ENCODE measurements around the gene MRPL10.

MRPL10 gene

GRCh38 chr17:47857551-47858455, 26.5 kb upstream of the MRPL10 start:
- no peak for DNase-seq

DNA sequence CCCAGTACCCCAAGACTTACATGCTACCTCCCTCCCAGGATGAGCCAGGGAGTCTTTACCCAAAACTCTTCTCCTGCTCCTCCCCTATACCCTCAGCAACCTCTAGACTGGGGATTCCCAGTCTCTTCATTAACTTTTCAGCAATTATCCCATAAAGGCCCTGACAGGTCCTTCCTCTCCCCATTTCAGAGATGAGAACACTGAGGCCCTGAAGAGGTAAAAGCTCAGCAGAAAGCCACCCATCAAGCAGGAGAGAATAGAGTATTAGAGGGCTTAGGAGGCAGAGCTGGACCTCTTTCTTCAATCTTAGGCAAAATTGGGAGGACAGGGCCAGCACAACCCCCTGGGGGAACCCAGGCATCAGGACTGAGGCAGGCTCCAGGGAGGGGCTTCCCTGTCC, 25.5 kb upstream of the MRPL10 start:
- DNase-seq, result no peak

DNA sequence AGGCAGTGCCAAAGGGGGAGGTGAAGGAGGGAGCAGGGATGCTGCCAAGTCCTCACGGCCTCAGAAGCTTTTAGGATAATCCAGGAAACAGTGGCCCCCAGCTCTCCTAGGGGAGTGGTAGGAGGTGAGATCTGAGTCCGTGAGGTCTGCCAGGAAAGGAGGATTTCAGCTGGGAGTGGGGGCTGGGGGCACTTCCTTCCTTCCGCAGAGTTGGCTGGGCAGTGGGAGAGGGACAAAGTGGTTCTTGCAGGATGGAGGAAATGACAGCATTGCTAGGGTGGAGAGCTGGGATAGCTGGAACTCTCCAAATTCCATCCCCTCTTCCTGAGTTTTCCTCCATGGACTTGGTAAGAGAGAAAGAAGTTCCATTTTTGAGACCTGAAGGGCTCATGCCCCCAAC, 24.4 kb upstream of the MRPL10 start:
- no peak for DNase-seq

DNA sequence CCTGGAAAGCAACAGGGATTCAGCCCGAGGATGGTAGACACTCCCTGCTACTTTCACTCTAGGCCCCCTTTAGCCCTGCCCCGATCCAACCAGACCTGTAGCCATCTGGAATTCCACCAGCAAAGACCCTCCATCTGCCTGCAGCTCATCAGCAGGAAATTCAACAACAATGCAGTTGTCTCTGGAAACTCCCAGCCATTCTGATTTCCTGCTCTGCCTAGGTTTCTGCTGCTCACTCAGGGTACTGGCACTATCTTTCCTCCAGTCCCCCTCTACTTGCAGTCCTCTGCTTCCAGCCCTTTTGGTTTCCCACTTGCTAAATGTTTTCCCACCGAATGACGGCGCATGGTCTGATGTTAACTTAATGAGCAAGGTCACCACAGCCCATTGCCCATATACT, 22.3 kb upstream of the MRPL10 start:
- no peak for DNase-seq

DNA sequence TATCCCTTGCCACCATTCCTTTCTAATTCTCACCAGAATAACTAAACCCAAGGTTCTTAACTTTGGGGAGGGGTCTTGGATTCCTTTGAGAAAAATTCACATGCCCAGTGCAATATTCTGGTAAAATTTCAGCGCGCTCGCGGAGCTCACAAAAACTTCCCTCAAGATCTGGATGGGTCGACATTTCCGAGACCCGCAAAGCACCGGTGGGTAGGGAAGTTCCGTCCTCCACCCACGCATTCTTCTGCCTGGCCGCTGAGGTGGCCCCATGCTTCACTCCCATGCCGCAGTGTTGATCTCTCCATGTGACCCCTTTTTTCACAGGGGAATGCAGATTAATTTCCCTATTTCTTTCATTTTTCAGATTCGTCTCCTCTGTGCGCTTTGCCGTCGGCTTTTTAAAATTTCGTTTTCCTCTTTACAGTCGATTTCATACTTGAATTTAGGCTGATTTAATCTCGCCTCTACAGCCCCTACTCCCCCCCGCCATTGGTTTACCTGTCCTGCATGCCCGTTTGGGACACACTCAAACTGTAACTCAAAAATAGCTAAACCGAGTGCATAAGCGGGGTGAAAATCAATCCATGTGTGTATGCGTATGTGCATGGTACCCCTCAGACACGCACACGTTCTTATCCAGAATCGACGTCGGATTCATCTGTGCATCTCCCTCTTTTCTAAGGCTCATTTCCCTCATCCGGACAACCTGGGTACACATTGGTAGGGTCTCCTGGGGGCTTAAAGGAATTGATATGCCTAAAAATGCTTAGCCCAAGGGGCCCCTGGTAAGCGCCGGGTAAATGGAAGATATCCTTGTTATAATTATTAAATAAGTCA, 21.0 kb upstream of the MRPL10 start:
- no peak for DNase-seq

- no peak for DNase-seq
Observed at GRCh38 chr17:47851764-47852112, 20.4 kb upstream of the MRPL10 start.

- peak; percentile 69 for DNase-seq
Observed at GRCh38 chr17:47850692-47851573, 19.6 kb upstream of the MRPL10 start, which contains the start of gene SP6. Gene SP6 (minus strand): TSS chr17:47851163. CDS start chr17:47848429, 2,734 bp downstream.

DNA sequence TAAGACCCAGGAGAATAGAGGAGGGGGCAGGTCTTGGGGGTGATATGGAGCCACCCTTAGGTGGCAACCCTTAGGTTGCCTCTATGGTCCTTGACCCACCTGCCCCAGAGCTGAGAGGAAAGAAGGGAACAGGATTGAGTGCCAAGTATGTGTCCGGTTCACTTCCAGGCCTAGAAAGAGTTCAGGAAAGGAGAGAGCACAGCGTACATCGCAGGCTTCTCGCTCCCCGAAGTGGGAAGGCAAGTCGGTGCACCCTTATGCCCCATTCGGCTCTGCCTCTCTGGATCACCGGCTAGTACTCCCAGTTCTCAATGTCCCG, 19.0 kb upstream of the MRPL10 start:
- no peak for DNase-seq

DNA sequence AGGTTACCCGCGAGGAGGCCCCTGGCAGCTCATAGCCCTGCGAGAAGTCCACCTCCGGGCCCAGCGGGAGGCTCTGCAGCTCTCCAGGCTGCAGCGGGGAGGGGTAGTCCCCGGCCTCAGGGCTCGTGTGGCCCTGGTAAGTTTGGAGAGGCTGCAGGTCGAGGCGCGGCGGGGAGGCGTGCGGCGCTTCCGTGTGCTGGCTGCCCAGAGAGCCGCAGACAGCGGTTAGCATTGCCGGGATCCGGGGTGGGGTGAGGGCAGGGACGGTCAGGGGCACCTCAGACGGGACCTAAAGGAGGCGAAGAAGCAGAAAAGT, 16.8 kb upstream of the MRPL10 start:
- no peak for DNase-seq

GRCh38 chr17:47847341-47848197, 16.2 kb upstream of the MRPL10 start:
- DNase-seq, result peak; percentile 41

- DNase-seq, result no peak
Observed at GRCh38 chr17:47846716-47847340, 15.5 kb upstream of the MRPL10 start.

DNA sequence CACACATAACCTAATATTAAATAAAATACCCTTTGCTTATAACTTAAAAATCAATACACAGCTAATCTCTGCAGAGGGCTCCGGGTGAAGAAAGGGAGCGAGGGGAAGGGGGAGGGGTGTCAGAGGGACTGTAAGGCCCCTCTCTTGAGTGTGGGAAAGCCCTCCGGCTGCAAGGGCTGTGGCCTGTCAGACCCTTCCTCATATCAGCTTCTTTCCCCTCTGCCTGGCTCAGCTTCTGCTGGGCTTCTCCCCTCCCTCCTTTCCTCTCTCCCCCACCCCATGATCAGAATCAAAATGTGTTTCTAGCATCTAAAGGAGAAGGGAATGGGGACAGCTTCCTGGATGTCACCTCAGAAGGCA, 14.4 kb upstream of the MRPL10 start:
- no peak for DNase-seq

DNA sequence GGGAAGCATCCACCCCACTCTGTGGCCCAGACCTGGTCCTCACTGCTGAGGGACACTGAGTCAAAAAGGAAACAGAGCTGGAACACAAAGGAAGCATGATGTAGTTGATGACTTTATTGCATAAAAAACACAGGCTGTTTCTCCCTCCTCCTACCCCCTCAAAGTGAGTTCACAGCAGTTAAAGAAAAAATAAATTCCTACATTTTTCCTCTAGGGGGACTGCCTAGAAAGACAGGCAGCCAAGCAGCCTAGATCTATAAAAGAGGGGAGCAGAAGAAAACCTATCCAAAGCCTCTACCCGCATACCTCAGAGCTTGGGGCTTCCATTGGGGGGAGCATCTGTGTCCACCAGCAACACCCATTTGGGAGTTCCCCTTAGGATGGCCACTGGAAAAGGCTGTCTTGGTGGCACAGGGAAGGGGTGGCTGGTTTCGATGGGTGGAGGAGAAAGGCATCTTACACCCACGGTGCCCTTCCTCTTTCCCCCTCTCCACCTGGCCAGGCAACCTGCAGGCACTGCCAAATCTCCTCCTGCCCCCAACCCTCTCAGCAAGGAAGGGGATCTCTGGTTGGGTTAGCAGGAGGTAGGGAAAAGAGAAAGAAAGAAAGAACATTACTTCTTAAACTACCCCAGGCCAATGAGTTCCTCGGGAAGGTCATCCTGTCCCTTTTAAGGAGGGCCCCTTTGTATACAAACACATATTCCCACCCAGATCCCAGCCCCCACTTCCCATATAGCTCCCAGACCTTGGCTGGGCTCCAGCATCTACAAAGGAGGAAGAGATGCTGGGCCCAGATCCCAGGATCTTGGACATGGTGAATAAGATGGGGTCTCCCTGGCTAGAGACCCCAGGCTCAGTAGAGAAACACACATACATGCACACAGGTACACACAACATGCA, 13.7 kb upstream of the MRPL10 start:
- no peak for DNase-seq

DNA sequence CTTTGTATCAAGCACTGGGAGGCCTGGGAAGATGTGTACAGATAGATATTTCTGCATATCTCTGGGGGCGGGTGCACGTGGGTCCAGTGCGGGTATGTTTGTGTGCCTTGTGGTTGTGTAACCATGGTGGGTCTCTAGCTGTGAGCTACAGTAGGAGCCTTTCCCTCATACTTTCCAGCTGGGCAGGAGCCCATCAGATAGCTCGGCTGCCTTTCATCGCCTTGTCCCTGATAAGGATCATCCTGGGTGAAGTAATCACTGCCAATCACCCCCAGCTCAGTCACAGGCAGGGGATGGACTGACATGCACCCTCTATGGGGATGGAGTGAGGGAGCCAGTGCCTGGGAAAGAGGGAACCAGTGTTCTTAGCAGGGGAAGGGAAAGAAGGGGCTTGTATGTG, 12.9 kb upstream of the MRPL10 start:
- DNase-seq, result no peak

GRCh38 chr17:47843391-47843730, 12.0 kb upstream of the MRPL10 start:
- DNase-seq, result no peak

DNA sequence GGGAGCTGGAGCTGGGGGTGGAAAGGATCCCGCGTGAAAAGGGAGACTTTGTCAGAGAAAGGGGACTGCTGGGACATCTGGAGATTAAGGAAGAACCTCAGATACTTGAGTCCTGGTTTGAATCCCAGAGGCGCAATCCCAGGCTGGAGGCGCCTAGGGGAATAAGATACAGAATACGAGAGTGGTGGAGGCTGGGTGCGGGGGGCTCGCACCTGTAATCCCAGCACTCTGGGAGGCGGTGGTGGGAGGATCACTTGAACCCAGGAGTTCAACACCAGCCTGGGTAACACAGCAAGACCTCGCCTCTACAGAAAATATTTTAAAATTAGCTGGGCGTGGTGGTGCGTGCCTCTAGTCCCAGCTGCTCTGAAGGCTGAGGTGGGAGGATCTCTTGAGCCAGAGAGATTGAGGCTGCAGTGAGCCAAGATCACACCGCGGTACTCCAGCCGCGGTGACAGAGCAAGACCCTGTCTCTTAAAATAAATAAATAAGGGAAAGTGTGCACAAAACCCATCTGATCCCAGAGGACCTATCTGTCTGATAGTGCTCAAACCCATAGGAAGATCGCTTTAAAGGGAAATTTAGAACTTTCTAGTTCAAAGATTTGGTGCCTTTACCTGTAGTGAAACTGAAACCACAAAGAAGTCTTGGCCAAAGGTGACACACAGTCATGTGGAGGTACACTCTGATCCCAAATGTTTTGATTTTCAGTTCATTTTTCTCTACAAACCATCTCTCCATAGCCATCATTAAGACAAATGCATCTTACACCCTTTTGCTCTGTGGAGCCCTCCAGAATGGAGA, 10.3 kb upstream of the MRPL10 start:
- no peak for DNase-seq

DNA sequence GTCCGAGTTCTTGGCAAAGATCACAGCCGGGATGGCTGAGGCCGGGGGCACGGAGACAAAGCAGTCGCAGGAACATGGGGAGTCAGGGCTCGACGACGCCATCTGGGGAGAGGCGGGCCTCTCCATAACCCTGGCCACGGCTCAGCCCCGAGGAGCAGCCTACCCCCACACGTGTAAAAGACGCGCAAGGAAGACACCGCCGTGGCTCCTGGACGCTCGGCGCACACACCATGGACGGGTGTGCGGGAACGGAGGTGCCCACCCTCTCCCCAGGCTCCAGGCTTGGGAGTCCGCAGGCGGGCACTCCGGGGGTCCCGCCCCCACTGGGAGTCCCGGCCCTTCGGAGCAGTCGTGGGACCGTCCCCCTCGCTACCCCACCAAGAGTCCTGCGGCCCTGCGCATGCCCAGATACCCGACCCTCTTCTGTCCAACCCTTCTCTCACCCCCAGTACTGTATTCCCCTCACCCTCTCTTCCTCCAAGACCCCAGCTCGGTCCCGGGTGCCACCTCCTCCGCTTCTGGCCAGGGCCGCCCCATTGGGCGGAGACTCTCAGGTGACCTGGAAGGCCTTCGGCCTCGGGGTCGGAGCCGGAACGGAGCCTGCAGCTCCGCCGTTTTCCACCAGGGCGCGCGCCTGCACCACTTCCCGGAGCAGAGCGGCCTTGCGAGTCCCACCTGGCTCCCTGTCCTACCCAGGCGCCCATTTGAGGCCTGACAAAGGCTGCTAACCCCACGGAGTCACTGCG, 9.6 kb upstream of the MRPL10 start, which contains the start of gene SCRN2:
Gene SCRN2, minus strand, starts transcription at position 532 of the 746 bp plus-strand sequence. Its CDS starts 430 bp downstream, at position 102.
- DNase-seq, result peak; percentile 89

DNA sequence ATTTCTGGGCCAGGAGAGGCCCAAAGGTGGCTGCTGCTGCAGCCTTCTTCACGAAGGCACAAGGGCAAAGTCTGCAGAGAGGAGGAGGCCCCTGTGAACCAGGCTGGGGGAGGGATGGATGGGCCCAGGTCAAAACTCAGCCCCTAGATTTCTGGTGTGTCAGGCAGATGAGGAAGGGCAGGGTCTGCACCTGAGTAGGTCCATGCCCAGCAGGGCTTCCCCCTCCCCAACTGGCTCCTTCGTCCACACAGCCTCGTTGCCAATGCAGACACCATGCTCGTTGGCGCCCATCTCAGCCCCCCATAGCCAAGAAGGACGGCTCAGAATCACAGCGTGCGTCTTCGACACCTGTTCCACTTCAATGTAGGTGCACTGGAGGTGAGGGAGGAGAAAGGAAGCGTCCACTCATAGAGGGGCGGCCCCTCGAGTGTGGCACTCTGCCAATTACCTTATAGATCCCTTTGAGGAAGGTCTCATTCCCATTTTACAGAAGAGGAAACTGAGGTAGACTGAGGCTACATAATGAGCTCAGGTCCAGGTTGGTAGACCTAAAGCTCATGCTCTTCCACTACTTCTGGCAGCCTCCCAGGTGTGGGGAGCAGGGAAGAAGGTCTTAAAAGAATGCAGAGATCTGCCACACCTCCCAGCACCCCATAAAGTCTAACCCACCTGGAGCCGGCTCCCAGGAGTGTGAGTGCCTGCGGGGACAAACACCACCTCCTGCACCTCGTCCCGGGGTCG, 8.8 kb upstream of the MRPL10 start:
- no peak for DNase-seq
